Tibial nerve (tissue), 4 donors: Measurements from ENCODE around the gene PAPSS2. TPM values are rescaled to one million over a fixed set of nuclear protein-coding genes. Genes with fewer than 3 reads are reported as not detected.

ENCODE experiments used
- DNase-seq, 2 donors: peaks; one replicate each; pipeline ENCODE4 v3.0.0-alpha.2; 2019; ENCODE audit warnings: low spot score in 2 of 2
- H3K27ac ChIP-seq, 4 donors: fragments of 200-600 bp; sonication (generic) in 3 of 4; one replicate each; pipeline ENCODE4 v1.5.1; 2017 to 2019; ENCODE audit warnings: mild to moderate bottlenecking in 1 of 4
- H3K27me3 ChIP-seq, 2 donors: fragments of 200-600 bp; sonication (generic) in 1 of 2; one replicate each; pipeline versions ENCODE4 v1.5.1 to v1.6.0; 2017 to 2019
- H3K36me3 ChIP-seq, 3 donors: fragments of 200-600 bp; sonication (generic); one replicate each; pipeline ENCODE4 v1.5.1; 2018 to 2019
- H3K4me1 ChIP-seq, 4 donors: fragments of 200-600 bp; sonication (generic) in 3 of 4; one replicate each; pipeline ENCODE4 v1.5.1; 2017 to 2019
- H3K4me3 ChIP-seq, 4 donors: fragments of 200-600 bp; sonication (generic) in 3 of 4; one replicate each; pipeline ENCODE4 v1.5.1; 2017 to 2019; ENCODE audit warnings: mild to moderate bottlenecking in 1 of 4, moderate library complexity in 1 of 4
- H3K9me3 ChIP-seq, 4 donors: fragments of 200-600 bp; sonication (generic) in 3 of 4; one replicate each; pipeline ENCODE4 v1.5.1; 2017 to 2019
- CTCF ChIP-seq, 5 experiments: fragments of 200-600 bp in 3 of 5; fragments of 450-650 bp in 2 of 5; sonication (generic) in 3 of 5; IDR thresholded peaks; one replicate each; pipeline ENCODE4 v1.5.1; 2016 to 2019; ENCODE audit warnings: antibody characterized with exemption in 5 of 5, mild to moderate bottlenecking in 3 of 5, moderate library complexity in 2 of 5
- EP300 ChIP-seq, 2 donors: sonication (generic); formaldehyde crosslinking; IDR thresholded peaks; one replicate each; pipeline ENCODE4 v1.6.1; 2017; ENCODE audit warnings: antibody characterized with exemption in 2 of 2, mild to moderate bottlenecking in 1 of 2
- POLR2A ChIP-seq, 2 donors: fragments of 450-650 bp; IDR thresholded peaks; one replicate each; pipeline ENCODE4 v1.6.1; 2017; ENCODE audit warnings: antibody characterized with exemption in 2 of 2, mild to moderate bottlenecking in 2 of 2, moderate library complexity in 2 of 2
- WGBS, 2 donors: methylation state at CpG; one replicate each; pipeline ENCODE4 v1.1.5; 2018; 5-methylcytosine and 5-hydroxymethylcytosine counted together
- total RNA-seq, 4 donors: library from RNA; depleted of rRNA; stranded (reverse); fragments of >200 nt; gene quantifications; one replicate each; pipeline ENCODE4 v1.1.0, GENCODE V29; 2016

The PAPSS2 gene
- total RNA-seq, 4 donors from 2014 or later, result 11.6 to 32.8 (median 19.8) TPM

GRCh38 chr10:87656431-87657072, 3.1 kb upstream of the PAPSS2 start:
- no peaks in the 10 kb centered on the region for H3K27me3 ChIP-seq
- peak overlapping the region; percentile 19 to 93 (median 50) for H3K27ac ChIP-seq
- H3K36me3 ChIP-seq, result no peaks in the 10 kb centered on the region
- 43 to 45% methylated on average over 4 of the region's 4 CpGs for WGBS, 2 donors
- no peak for TF ChIP-seq EP300 (IDR thresholded peaks at IDR 0.05)
- peak; percentile 60 to 77 (median 70) for TF ChIP-seq CTCF (IDR thresholded peaks at IDR 0.05)
- no peak for TF ChIP-seq POLR2A (IDR thresholded peaks at IDR 0.05)
- no peak for DNase-seq
- H3K9me3 ChIP-seq, result no peaks in the 10 kb centered on the region
- H3K4me3 ChIP-seq, result no peak overlapping the region
- H3K4me1 ChIP-seq, result peaks cover 0 to 34% (median 6%) of the 10 kb centered on the region in 4 donors

- no peaks in the 10 kb centered on the region for H3K36me3 ChIP-seq
- H3K4me3 ChIP-seq, result no peak overlapping the region
- H3K9me3 ChIP-seq, result no peaks in the 10 kb centered on the region
- TF ChIP-seq POLR2A (IDR thresholded peaks at IDR 0.05) (no peak), CTCF (IDR thresholded peaks at IDR 0.05) (no peak), EP300 (IDR thresholded peaks at IDR 0.05) (peak in 1 of 2 donors; percentile 77)
- no peaks in the 10 kb centered on the region for H3K27me3 ChIP-seq
- WGBS, 2 donors, result 33 to 44% methylated on average over 5 of the region's 5 CpGs
- H3K4me1 ChIP-seq, result peaks cover 0 to 37% (median 6%) of the 10 kb centered on the region in 4 donors
- peak overlapping the region; percentile 19 to 93 (median 50) for H3K27ac ChIP-seq
- DNase-seq, result peak in 1 of 2 donors; percentile 57
These were observed 2.3 kb upstream of the PAPSS2 start for GRCh38 chr10:87657371-87657770.

- 84% methylated on average over 5 of the region's 5 CpGs for WGBS, 2 donors
- no peak for DNase-seq
- no peak overlapping the region for H3K4me3 ChIP-seq
These were observed 1.3 kb upstream of the PAPSS2 start for GRCh38 chr10:87658321-87658795.

GRCh38 chr10:87658858-87659555, 671 bp upstream of the PAPSS2 start:
- Histone ChIP-seq H3K4me3 (peak overlapping the region; percentile 57 to 89 (median 70)), H3K27ac (peak overlapping the region; percentile 56 to 93 (median 79)), H3K4me1 (peaks cover 0 to 37% (median 6%) of the 10 kb centered on the region in 4 donors), H3K36me3 (no peaks in the 10 kb centered on the region), H3K27me3 (no peaks in the 10 kb centered on the region), H3K9me3 (no peaks in the 10 kb centered on the region)
- TF ChIP-seq POLR2A (IDR thresholded peaks at IDR 0.05) (no peak), EP300 (IDR thresholded peaks at IDR 0.05) (no peak)
- WGBS, 2 donors, result 62 to 69% methylated on average over 13 to 14 of the region's 15 CpGs
- no peak for DNase-seq

More at GRCh38 chr10:87658321-87658795, 1.3 kb upstream of the PAPSS2 start:
- Histone ChIP-seq H3K9me3 (no peaks in the 10 kb centered on the region), H3K27me3 (no peaks in the 10 kb centered on the region), H3K4me1 (peaks cover 0 to 37% (median 6%) of the 10 kb centered on the region in 4 donors), H3K27ac (peak overlapping the region in 2 of 4 donors; percentile 76 to 93), H3K36me3 (no peaks in the 10 kb centered on the region)
- TF ChIP-seq CTCF (IDR thresholded peaks at IDR 0.05), result no peak
- no peak for TF ChIP-seq POLR2A (IDR thresholded peaks at IDR 0.05)
- TF ChIP-seq EP300 (IDR thresholded peaks at IDR 0.05), result no peak

GRCh38 chr10:87660484-87661133, 931 bp downstream of the PAPSS2 start:
- peak overlapping the region; percentile 57 to 89 (median 70) for H3K4me3 ChIP-seq
- peak overlapping the region; percentile 56 to 93 (median 79) for H3K27ac ChIP-seq
- TF ChIP-seq EP300 (IDR thresholded peaks at IDR 0.05), result no peak
- TF ChIP-seq POLR2A (IDR thresholded peaks at IDR 0.05), result no peak
- TF ChIP-seq CTCF (IDR thresholded peaks at IDR 0.05), result no peak
- DNase-seq, result peak in 1 of 2 donors; percentile 46
- H3K9me3 ChIP-seq, result peaks cover 0 to 3% (median 0%) of the 10 kb centered on the region in 4 donors
- peaks cover 0 to 7% (median 0%) of the 10 kb centered on the region in 3 donors for H3K36me3 ChIP-seq
- WGBS, 2 donors, result 27 to 31% methylated on average over 12 of the region's 12 CpGs
- peaks cover 0 to 37% (median 6%) of the 10 kb centered on the region in 4 donors for H3K4me1 ChIP-seq
- no peaks in the 10 kb centered on the region for H3K27me3 ChIP-seq
